GM23338 (cell line): ENCODE data around the gene PCTP. TPM values are rescaled to one million over a fixed set of nuclear protein-coding genes. Genes with fewer than 3 reads are reported as not detected.

ENCODE experiments used
- ATAC-seq: fragments of 200-7000 bp; cut with Tn5 transposase; 3 replicates; pipeline ENCODE4 v1.9.1; 2020
- DNase-seq: peaks from one replicate; pipeline ENCODE4 v3.0.0-alpha.2; 2015; ENCODE audit warnings: low spot score
- H2AFZ ChIP-seq: fragments of 200-600 bp; sonication (generic); 2 replicates; pipeline ENCODE4 v1.8.0; 2016; ENCODE audit warnings: antibody characterized with exemption, mild to moderate bottlenecking, moderate library complexity
- H3F3A ChIP-seq: fragments of 200-600 bp; sonication (generic); replicated peaks from 2 replicates; pipeline ENCODE4 v1.8.0; 2017; ENCODE audit warnings: antibody characterized with exemption, mixed run types, low read depth
- H3K27ac ChIP-seq: fragments of 200-600 bp; sonication (generic); 2 replicates; pipeline ENCODE4 v1.6.1; 2016; ENCODE audit warnings: low read depth
- H3K27me3 ChIP-seq: fragments of 200-600 bp; sonication (generic); 2 replicates; pipeline ENCODE4 v1.8.0; 2016; ENCODE audit warnings: mild to moderate bottlenecking, mixed run types, moderate library complexity; ENCODE audit not compliant: insufficient read depth
- H3K36me3 ChIP-seq: fragments of 200-600 bp; sonication (generic); 2 replicates; pipeline ENCODE4 v1.8.0; 2016; ENCODE audit warnings: mild to moderate bottlenecking; ENCODE audit not compliant: insufficient read depth
- H3K4me1 ChIP-seq: fragments of 200-600 bp; sonication (generic); 2 replicates; pipeline ENCODE4 v1.8.0; 2016; ENCODE audit warnings: mild to moderate bottlenecking, moderate library complexity; ENCODE audit not compliant: insufficient read depth
- H3K4me2 ChIP-seq: fragments of 200-600 bp; sonication (generic); 2 replicates; pipeline ENCODE4 v1.7.1; 2017; ENCODE audit warnings: mixed run types
- H3K4me3 ChIP-seq: fragments of 200-600 bp; sonication (generic); 2 replicates; pipeline ENCODE4 v1.6.1; 2016; ENCODE audit warnings: mixed run types
- H3K79me2 ChIP-seq: fragments of 200-600 bp; sonication (generic); replicated peaks from 2 replicates; pipeline ENCODE4 v1.8.0; 2017; ENCODE audit warnings: mild to moderate bottlenecking; ENCODE audit not compliant: insufficient read depth
- H3K9me2 ChIP-seq: fragments of 200-600 bp; sonication (generic); 2 replicates; pipeline ENCODE4 v1.8.0; 2017; ENCODE audit not compliant: insufficient read depth
- H4K20me1 ChIP-seq: fragments of 200-600 bp; sonication (generic); replicated peaks from 2 replicates; pipeline ENCODE4 v1.8.0; 2017; ENCODE audit warnings: mild to moderate bottlenecking; ENCODE audit not compliant: insufficient read depth
- H3K27ac Mint-ChIP-seq: 2 replicates; pipeline ENCODE4 v1.8.0; 2020; ENCODE audit warnings: inconsistent platforms, mild to moderate bottlenecking, moderate library complexity, mixed read lengths
- H3K27me3 Mint-ChIP-seq: 3 replicates; pipeline ENCODE4 v1.8.0; 2022; ENCODE audit warnings: low read depth, mild to moderate bottlenecking, moderate library complexity, mixed read lengths, inconsistent platforms; ENCODE audit not compliant: insufficient read depth, poor library complexity
- H3K36me3 Mint-ChIP-seq: 3 replicates; pipeline ENCODE4 v1.8.0; 2021; ENCODE audit warnings: low read depth, mild to moderate bottlenecking, inconsistent platforms, moderate library complexity, mixed read lengths
- H3K4me1 Mint-ChIP-seq: 3 replicates; pipeline ENCODE4 v1.8.0; 2020; ENCODE audit warnings: mild to moderate bottlenecking, inconsistent platforms, mixed read lengths
- H3K4me3 Mint-ChIP-seq: 3 replicates; pipeline ENCODE4 v1.8.0; 2021; ENCODE audit warnings: moderate library complexity, mild to moderate bottlenecking, inconsistent platforms, mixed read lengths
- H3K9me3 Mint-ChIP-seq: 3 replicates; pipeline ENCODE4 v1.8.0; 2020; ENCODE audit warnings: moderate library complexity, mild to moderate bottlenecking, inconsistent platforms, mixed read lengths
- ETS1 ChIP-seq: IDR thresholded peaks from 2 replicates; pipeline ENCODE4 v1.6.1; 2016; ENCODE audit warnings: antibody characterized with exemption
- EZH2 ChIP-seq: fragments of 200-600 bp; sonication (generic); IDR thresholded peaks from one replicate; pipeline ENCODE4 v1.8.0; 2017; ENCODE audit warnings: antibody characterized with exemption, mild to moderate bottlenecking, low read depth; ENCODE audit not compliant: unreplicated experiment
- NANOG ChIP-seq: IDR thresholded peaks from 2 replicates; pipeline ENCODE4 v1.6.1; 2016; ENCODE audit warnings: antibody characterized with exemption, borderline replicate concordance
- POLR2AphosphoS5 ChIP-seq: IDR thresholded peaks from 2 replicates; pipeline ENCODE4 v1.6.1; 2016; ENCODE audit warnings: antibody characterized with exemption, low read depth
- ZNF114 ChIP-seq: fragments of 250-450 bp; sonication (Bioruptor Pico); IDR thresholded peaks from 2 replicates; pipeline ENCODE4 v1.5.0; 2020; ENCODE audit warnings: mild to moderate bottlenecking, moderate library complexity
- ZNF331 ChIP-seq: fragments of 250-450 bp; sonication (Bioruptor Pico); IDR thresholded peaks from 2 replicates; pipeline ENCODE4 v1.5.0; 2020; ENCODE audit warnings: low read depth, mild to moderate bottlenecking, moderate library complexity
- ZNF462 ChIP-seq: fragments of 250-450 bp; sonication (Bioruptor Pico); IDR thresholded peaks from 2 replicates; pipeline ENCODE4 v1.5.0; 2020; ENCODE audit warnings: mild to moderate bottlenecking, moderate library complexity
- polyA plus RNA-seq: library from polyadenylated mRNA; unstranded; fragments of >200 nt; fragmentation: Nextera tagmentation; extraction: Ambion mirVana; gene quantifications from 2 replicates; pipeline ENCODE4 v1.2.1, GENCODE V29; 2016
- total RNA-seq: library from RNA; depleted of rRNA; stranded (reverse); fragments of >200 nt; shearing (Covaris generic); gene quantifications from 2 replicates; pipeline ENCODE4 v1.2.3, GENCODE V29; 2014

The PCTP gene
- total and polyA plus RNA-seq, 2 experiments from 2014 or later = 6.4 to 12.3 TPM

GRCh38 chr17:55731586-55732250 lies 19.1 kb upstream of the PCTP start (continued):
- TF ChIP-seq ETS1 (no peak), ZNF114 (CRISPR knock-in tag) (no peak), ZNF331 (CRISPR knock-in tag) (no peak), EZH2 (no peak), POLR2AphosphoS5 (no peak), ZNF462 (CRISPR knock-in tag) (no peak)

- H3K27ac ChIP-seq = no peak overlapping the region
- H3K4me3 ChIP-seq = peak overlapping the region; percentile 29; the same call in 1 of the 2 replicates
- Mint-ChIP-seq H3K4me3 (peak overlapping the region; percentile 46; the same call in 2 of the 3 replicates), H3K36me3 (no peaks in the 10 kb centered on the region), H3K4me1 (peaks cover 50% of the 10 kb centered on the region), H3K9me3 (no peaks in the 10 kb centered on the region), H3K27me3 (no peaks in the 10 kb centered on the region), H3K27ac (peak overlapping the region; percentile 68)
- H4K20me1 ChIP-seq = no peaks in the 10 kb centered on the region
- peak overlapping the region; percentile 8 for H2AFZ ChIP-seq
- DNase-seq (peak; percentile 43), ATAC-seq (peak; percentile 53; the same call in 2 of the 3 replicates)
- peak overlapping the region; percentile 64 for H3K4me2 ChIP-seq
- H3K4me1 ChIP-seq = peaks cover 28% of the 10 kb centered on the region
- H3K9me2 ChIP-seq = no peaks in the 10 kb centered on the region
- H3K36me3 ChIP-seq = no peaks in the 10 kb centered on the region
- no peaks in the 10 kb centered on the region for H3K79me2 ChIP-seq
- H3F3A ChIP-seq = no peaks in the 10 kb centered on the region
- no peaks in the 10 kb centered on the region for H3K27me3 ChIP-seq
- no peak for TF ChIP-seq POLR2AphosphoS5
- no peak for TF ChIP-seq ZNF331 (CRISPR knock-in tag)
- TF ChIP-seq NANOG = no peak
These were observed 16.6 kb upstream of the PCTP start for GRCh38 chr17:55734128-55734781.
